ENCODE results near the gene PCOLCE2. TPM values are rescaled to one million over a fixed set of nuclear protein-coding genes. Genes with fewer than 3 reads are reported as not detected.

Gene PCOLCE2
- total and polyA plus RNA-seq, 2 of the 8 experiments (the other 6 are each of a cell fraction or from before 2014, with no cell fraction given): 11.1 to 12.6 TPM

- TF ChIP-seq RBBP5 (IDR thresholded peaks at IDR 0.05; ENCODE audit: borderline replicate concordance, low read depth, low read length): no peak
- TF ChIP-seq ZNF274 (IDR thresholded peaks at IDR 0.05; ENCODE audit: borderline replicate concordance, extremely low read depth, low read length): no peak
- no peak for TF ChIP-seq POLR2A (IDR thresholded peaks at IDR 0.05; ENCODE audit: control extremely low read depth in 1 of 2, low read depth in 2 of 2, low read length in 2 of 2)
- no peak for TF ChIP-seq SP4 (IDR thresholded peaks at IDR 0.05; ENCODE audit: low read length)
- no peak for TF ChIP-seq YY1 (IDR thresholded peaks at IDR 0.05; ENCODE audit: low read depth, low read length)
- TF ChIP-seq PHF8 (conservative IDR thresholded peaks at IDR 0.05; ENCODE audit: low read depth, low read length): no peak
These were observed 7.4 kb upstream of the PCOLCE2 start (continued) for GRCh38 chr3:142896201-142896755.

Measured in H1 (cell line).